HL-60 (cell line): ENCODE results near the gene LDHAL6A.
"Not testable (repeated sequence)": the region's sequence is repeated elsewhere in the genome, so short reads cannot be mapped to it uniquely, and the experiment has no call there.

Source experiments
- CTCF ChIP-seq: IDR thresholded peaks from one replicate; pipeline ENCODE4 v1.5.1; 2011; ENCODE audit warnings: low read length, control low read depth, inconsistent platforms; ENCODE audit not compliant: insufficient read depth
- GABPA ChIP-seq: IDR thresholded peaks from 2 replicates; pipeline ENCODE4 v1.6.1; 2012; ENCODE audit warnings: low read depth
- POLR2AphosphoS5 ChIP-seq: IDR thresholded peaks from 2 replicates; pipeline ENCODE4 v1.6.1; 2012; ENCODE audit warnings: low read depth
- SPI1 ChIP-seq: IDR thresholded peaks from 2 replicates; pipeline ENCODE4 v1.6.1; 2012; ENCODE audit warnings: low read depth, mild to moderate bottlenecking, borderline replicate concordance

- not testable (repeated sequence) for TF ChIP-seq CTCF, POLR2AphosphoS5, GABPA, SPI1
Measured at GRCh38 chr11:18407400-18407799, 48.3 kb upstream of the LDHAL6A start.
